Esophagus squamous epithelium (tissue), 5 donors: ENCODE data around the gene JPH2. TPM values are rescaled to one million over a fixed set of nuclear protein-coding genes. Genes with fewer than 3 reads are reported as not detected.
A peak's percentile ranks its signal among the peaks of the same experiment; 100 is the strongest.

Source experiments
- DNase-seq: peaks from one replicate; lab custom pipeline; 2025; lab: John Stamatoyannopoulos, UW
- H3K27ac ChIP-seq, 4 donors: fragments of 200-600 bp; sonication (generic); one replicate each; pipeline ENCODE4 v1.5.1; 2016 to 2019; ENCODE audit warnings: mild to moderate bottlenecking in 1 of 4
- H3K27me3 ChIP-seq, 4 donors: fragments of 200-600 bp; sonication (generic); 1 replicate in 3 of 4; 2 replicates in 1 of 4; pipeline versions ENCODE4 v1.5.1 to v1.6.0; 2017 to 2021; ENCODE audit warnings: antibody characterized with exemption in 1 of 4
- H3K36me3 ChIP-seq, 3 donors: fragments of 200-600 bp; sonication (generic); one replicate each; pipeline ENCODE4 v1.5.1; 2016 to 2019
- H3K4me1 ChIP-seq, 3 donors: fragments of 200-600 bp; sonication (generic); one replicate each; pipeline ENCODE4 v1.5.1; 2017 to 2019
- H3K4me3 ChIP-seq, 4 donors: fragments of 200-600 bp; sonication (generic); 1 replicate in 3 of 4; 2 replicates in 1 of 4; pipeline ENCODE4 v1.5.1; 2016 to 2019; ENCODE audit warnings: mild to moderate bottlenecking in 2 of 4, moderate library complexity in 1 of 4
- H3K9me3 ChIP-seq, 3 donors: fragments of 200-600 bp; sonication (generic); one replicate each; pipeline ENCODE4 v1.5.1; 2016 to 2019
- POLR2A ChIP-seq, 4 donors: fragments of 450-650 bp; IDR thresholded peaks; one replicate each; pipeline ENCODE4 v1.6.1; 2017; ENCODE audit warnings: antibody characterized with exemption in 4 of 4, mild to moderate bottlenecking in 4 of 4, moderate library complexity in 3 of 4
- WGBS, 2 donors: methylation state at CpG; one replicate each; pipeline ENCODE4 v1.1.5; 2018; 5-methylcytosine and 5-hydroxymethylcytosine counted together
- intact Hi-C: fragments of 100-400 bp; cut with DNase I; formaldehyde crosslinking; loops from one replicate; pipeline ENCODE4 v1.15.0; 2022
- total RNA-seq, 4 donors: library from RNA; depleted of rRNA; stranded (reverse); fragments of >200 nt; gene quantifications; one replicate each; pipeline ENCODE4 v1.1.0, GENCODE V29; 2016
- TF ChIP-seq, protein P1 (sequence below), 6 experiments: fragments of 450-650 bp in 4 of 6; fragments of 200-600 bp in 2 of 6; sonication (generic) in 2 of 6; IDR thresholded peaks; one replicate each; pipeline ENCODE4 v1.5.1; 2016 to 2019; ENCODE audit warnings: antibody characterized with exemption in 6 of 6, mild to moderate bottlenecking in 4 of 6, moderate library complexity in 4 of 6
- donor health status: DM: yes; HTN: yes; CAD: no.

The JPH2 gene
- total RNA-seq, 4 donors from 2014 or later: 2.4 to 32.0 (median 6.8) TPM

DNA sequence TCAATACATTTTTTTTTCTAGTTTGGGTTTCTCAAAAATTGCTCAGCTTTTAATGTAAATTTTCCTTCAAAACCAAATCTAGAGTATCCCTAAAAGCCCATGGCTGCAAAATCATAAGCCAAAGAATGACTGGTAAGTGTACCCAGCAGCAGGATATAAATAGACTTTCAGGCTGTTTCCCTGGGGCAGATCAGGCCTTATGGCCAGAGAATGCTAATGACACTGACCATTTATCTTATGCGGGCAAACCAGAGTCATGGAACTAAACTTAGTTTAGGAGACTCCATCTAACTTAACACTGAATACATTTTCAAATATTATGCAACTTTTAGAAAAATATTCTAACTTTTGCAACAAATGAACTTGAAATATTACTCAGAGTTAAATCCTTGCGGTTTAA lies 16.2 kb upstream of the JPH2 start:
- H3K27ac ChIP-seq: peak overlapping the region in 3 of 4 donors; percentile 59 to 100 (median 100)
- DNase-seq: no peak
- intact Hi-C loops: no loop called here
- no peaks in the 10 kb centered on the region for H3K27me3 ChIP-seq
- 85 to 88% methylated on average over 2 of the region's 2 CpGs for WGBS, 2 donors
- H3K4me1 ChIP-seq: peaks cover 5 to 75% (median 28%) of the 10 kb centered on the region in 3 donors
- TF ChIP-seq POLR2A (IDR thresholded peaks at IDR 0.05): no peak
- TF ChIP-seq, protein P1, sequence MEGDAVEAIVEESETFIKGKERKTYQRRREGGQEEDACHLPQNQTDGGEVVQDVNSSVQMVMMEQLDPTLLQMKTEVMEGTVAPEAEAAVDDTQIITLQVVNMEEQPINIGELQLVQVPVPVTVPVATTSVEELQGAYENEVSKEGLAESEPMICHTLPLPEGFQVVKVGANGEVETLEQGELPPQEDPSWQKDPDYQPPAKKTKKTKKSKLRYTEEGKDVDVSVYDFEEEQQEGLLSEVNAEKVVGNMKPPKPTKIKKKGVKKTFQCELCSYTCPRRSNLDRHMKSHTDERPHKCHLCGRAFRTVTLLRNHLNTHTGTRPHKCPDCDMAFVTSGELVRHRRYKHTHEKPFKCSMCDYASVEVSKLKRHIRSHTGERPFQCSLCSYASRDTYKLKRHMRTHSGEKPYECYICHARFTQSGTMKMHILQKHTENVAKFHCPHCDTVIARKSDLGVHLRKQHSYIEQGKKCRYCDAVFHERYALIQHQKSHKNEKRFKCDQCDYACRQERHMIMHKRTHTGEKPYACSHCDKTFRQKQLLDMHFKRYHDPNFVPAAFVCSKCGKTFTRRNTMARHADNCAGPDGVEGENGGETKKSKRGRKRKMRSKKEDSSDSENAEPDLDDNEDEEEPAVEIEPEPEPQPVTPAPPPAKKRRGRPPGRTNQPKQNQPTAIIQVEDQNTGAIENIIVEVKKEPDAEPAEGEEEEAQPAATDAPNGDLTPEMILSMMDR (IDR thresholded peaks at IDR 0.05): no peak
- H3K36me3 ChIP-seq: peaks cover 8 to 73% (median 12%) of the 10 kb centered on the region in 3 donors
- no peak overlapping the region for H3K4me3 ChIP-seq
- no peaks in the 10 kb centered on the region for H3K9me3 ChIP-seq

DNA sequence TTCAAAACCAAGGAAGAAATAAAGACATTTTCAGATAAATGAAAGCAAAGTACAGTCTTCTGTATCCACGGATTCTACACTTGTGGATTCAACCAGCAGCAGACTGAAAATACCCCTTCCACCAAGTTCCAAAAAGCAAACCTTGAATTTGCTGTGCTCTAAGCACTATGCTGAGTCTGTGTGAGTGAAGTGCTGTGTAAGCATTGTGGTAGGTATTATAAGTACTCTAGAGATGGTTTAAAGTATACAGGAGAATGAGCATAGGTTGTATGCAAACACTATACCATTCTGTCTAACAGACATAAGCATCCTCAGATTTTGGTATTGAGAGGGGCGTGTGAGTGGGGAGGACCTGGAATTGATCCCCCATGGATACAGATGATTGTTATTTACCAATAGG lies 14.0 kb upstream of the JPH2 start:
- 82 to 86% methylated on average over 2 of the region's 2 CpGs for WGBS, 2 donors
- TF ChIP-seq, protein P1 (IDR thresholded peaks at IDR 0.05): no peak
- no peak for TF ChIP-seq POLR2A (IDR thresholded peaks at IDR 0.05)
- H3K36me3 ChIP-seq: peaks cover 23 to 88% (median 24%) of the 10 kb centered on the region in 3 donors

DNA sequence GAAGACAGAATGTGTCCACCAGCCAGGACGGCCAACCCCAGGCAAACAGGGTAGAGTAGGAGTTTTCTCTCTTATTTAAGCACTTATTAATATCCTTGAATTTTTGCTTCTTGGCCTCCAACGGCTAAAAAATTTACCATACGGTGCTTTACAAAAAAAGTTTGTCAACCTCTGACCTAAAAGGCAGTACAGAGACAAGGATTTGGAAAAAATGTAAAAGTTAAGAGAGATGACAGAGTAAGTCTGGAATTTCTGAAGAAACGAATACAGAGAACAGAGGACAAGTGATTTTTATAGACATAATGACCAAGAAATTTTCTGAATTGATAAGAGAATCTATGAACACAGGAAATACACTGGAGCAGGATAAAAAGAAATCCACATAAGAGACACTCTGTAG lies 13.4 kb upstream of the JPH2 start:
- peaks cover 23 to 88% (median 24%) of the 10 kb centered on the region in 3 donors for H3K36me3 ChIP-seq

More for the DNA sequence above, 14.0 kb upstream of the JPH2 start:
- intact Hi-C loops: no loop called here
- DNase-seq: no peak
- H3K4me3 ChIP-seq: no peak overlapping the region
- H3K9me3 ChIP-seq: no peaks in the 10 kb centered on the region
- no peaks in the 10 kb centered on the region for H3K27me3 ChIP-seq
- no peak overlapping the region for H3K27ac ChIP-seq
- H3K4me1 ChIP-seq: peaks cover 5 to 53% (median 24%) of the 10 kb centered on the region in 3 donors

GRCh38 chr20:44199877-44200276 lies 12.9 kb upstream of the JPH2 start:
- WGBS, 2 donors: 79 to 86% methylated on average over 2 to 4 of the region's 4 CpGs
- H3K4me3 ChIP-seq: no peak overlapping the region
- TF ChIP-seq, protein P1 (IDR thresholded peaks at IDR 0.05): no peak
- TF ChIP-seq POLR2A (IDR thresholded peaks at IDR 0.05): no peak
- DNase-seq: no peak
- peaks cover 5 to 42% (median 19%) of the 10 kb centered on the region in 3 donors for H3K4me1 ChIP-seq
- no peak overlapping the region for H3K27ac ChIP-seq
- peaks cover 23 to 83% (median 24%) of the 10 kb centered on the region in 3 donors for H3K36me3 ChIP-seq
- no peaks in the 10 kb centered on the region for H3K27me3 ChIP-seq
- H3K9me3 ChIP-seq: no peaks in the 10 kb centered on the region
- intact Hi-C loops: no loop called here

More for the DNA sequence above, 13.4 kb upstream of the JPH2 start:
- TF ChIP-seq, protein P1 (IDR thresholded peaks at IDR 0.05): no peak
- TF ChIP-seq POLR2A (IDR thresholded peaks at IDR 0.05): no peak
- H3K27ac ChIP-seq: no peak overlapping the region
- no peaks in the 10 kb centered on the region for H3K27me3 ChIP-seq
- 76 to 90% methylated on average over 4 of the region's 4 CpGs for WGBS, 2 donors
- H3K9me3 ChIP-seq: no peaks in the 10 kb centered on the region
- H3K4me1 ChIP-seq: peaks cover 5 to 47% (median 24%) of the 10 kb centered on the region in 3 donors
- H3K4me3 ChIP-seq: no peak overlapping the region
- DNase-seq: no peak
- intact Hi-C loops: no loop called here

DNA sequence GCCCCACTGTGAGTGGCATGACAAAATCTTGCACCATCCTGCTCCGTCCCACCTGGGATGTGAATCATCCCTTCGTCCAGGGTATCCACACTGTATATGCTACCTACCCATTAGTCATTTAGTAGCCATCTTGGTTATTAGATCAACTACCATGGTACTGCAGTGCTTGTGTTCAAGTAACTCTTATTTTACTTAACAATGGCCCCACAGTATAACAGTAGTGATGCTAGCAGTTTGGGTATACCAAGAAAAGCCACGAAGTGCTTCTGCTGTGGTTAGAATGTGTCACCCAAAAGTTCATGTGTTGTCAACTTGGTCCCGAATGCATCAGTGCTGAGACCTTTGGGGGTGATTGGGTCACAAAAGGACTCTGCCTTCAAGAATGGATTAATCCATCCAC lies 11.9 kb upstream of the JPH2 start:
- Histone ChIP-seq H3K36me3 (peaks cover 23 to 78% (median 24%) of the 10 kb centered on the region in 3 donors), H3K9me3 (no peaks in the 10 kb centered on the region), H3K4me1 (peaks cover 0 to 32% (median 10%) of the 10 kb centered on the region in 3 donors), H3K27ac (no peak overlapping the region), H3K4me3 (no peak overlapping the region), H3K27me3 (no peaks in the 10 kb centered on the region)
- TF ChIP-seq, protein P1 (IDR thresholded peaks at IDR 0.05): no peak
- TF ChIP-seq POLR2A (IDR thresholded peaks at IDR 0.05): no peak
- intact Hi-C loops: no loop called here
- DNase-seq: no peak
- 78 to 85% methylated on average over 4 of the region's 4 CpGs for WGBS, 2 donors
